Activated CD4-positive, alpha-beta T cell treated with anti-CD3 and anti-CD28 coated beads for 4 hours (primary cell): Measurements from ENCODE around the gene ZBTB45.
A peak's percentile ranks its signal among the peaks of the same experiment; 100 is the strongest.
"Not testable (repeated sequence)": the region's sequence is repeated elsewhere in the genome, so short reads cannot be mapped to it uniquely, and the experiment has no call there.

Experiments
- DNase-seq, 2 donors: peaks; one replicate each; pipeline ENCODE4 v3.0.0-alpha.2; 2020

The ZBTB45 gene

GRCh38 chr19:58474291-58474996 lies 45.2 kb downstream of the ZBTB45 start:
- DNase-seq = no peak

GRCh38 chr19:58473775-58474174 lies 45.8 kb downstream of the ZBTB45 start:
- no peak for DNase-seq

- DNase-seq = no peak
These were observed 47.9 kb downstream of the ZBTB45 start for GRCh38 chr19:58471736-58472135.

- not testable (repeated sequence) for DNase-seq
These were observed 48.6 kb downstream of the ZBTB45 start for GRCh38 chr19:58470837-58471543.

GRCh38 chr19:58469241-58470013 lies 50.2 kb downstream of the ZBTB45 start:
- DNase-seq = no peak

- DNase-seq = no peak
These were observed 51.3 kb downstream of the ZBTB45 start for GRCh38 chr19:58468216-58468839.

GRCh38 chr19:58466760-58467589 lies 52.6 kb downstream of the ZBTB45 start, which contains the start of gene ZNF324:
ZNF324 (plus strand) TSS chr19:58467080; CDS start chr19:58469186, 2,106 bp downstream.
- DNase-seq = peak; percentile 97

GRCh38 chr19:58466089-58466759 lies 53.4 kb downstream of the ZBTB45 start:
- no peak for DNase-seq
